Hepatic stellate cell (primary cell): Measurements from ENCODE around the gene DNAAF5.

Experiments
- DNase-seq: peaks from one replicate; pipeline ENCODE4 v3.0.0; 2011; ENCODE audit warnings: low spot score

DNAAF5 gene

GRCh38 chr7:768881-769504 is 42.5 kb downstream of the DNAAF5 start:
- no peak for DNase-seq

- no peak for DNase-seq
Measured at GRCh38 chr7:770336-770735, 43.8 kb downstream of the DNAAF5 start.

- DNase-seq, result no peak
Measured at GRCh38 chr7:770741-771166, 44.3 kb downstream of the DNAAF5 start.

- peak; percentile 34 for DNase-seq
Measured at GRCh38 chr7:771234-772004, 44.9 kb downstream of the DNAAF5 start.

GRCh38 chr7:772005-772294 is 45.5 kb downstream of the DNAAF5 start:
- DNase-seq, result no peak

- DNase-seq, result no peak
Measured at GRCh38 chr7:772392-772791, 45.9 kb downstream of the DNAAF5 start.

GRCh38 chr7:772861-773621 is 46.5 kb downstream of the DNAAF5 start:
- no peak for DNase-seq

GRCh38 chr7:773622-773915 is 47.1 kb downstream of the DNAAF5 start:
- no peak for DNase-seq

- DNase-seq, result peak; percentile 78
Measured at GRCh38 chr7:774161-775109, 47.9 kb downstream of the DNAAF5 start.

- DNase-seq, result no peak
Measured at GRCh38 chr7:776381-776780, 49.9 kb downstream of the DNAAF5 start.

GRCh38 chr7:776992-777727 is 50.7 kb downstream of the DNAAF5 start:
- no peak for DNase-seq

- DNase-seq, result no peak
Measured at GRCh38 chr7:777728-778078, 51.2 kb downstream of the DNAAF5 start.

- DNase-seq, result no peak
Measured at GRCh38 chr7:778271-778967, 51.9 kb downstream of the DNAAF5 start.

- no peak for DNase-seq
Measured at GRCh38 chr7:778968-779451, 52.5 kb downstream of the DNAAF5 start.

- DNase-seq, result no peak
Measured at GRCh38 chr7:779480-779879, 53.0 kb downstream of the DNAAF5 start.

- no peak for DNase-seq
Measured at GRCh38 chr7:780081-780480, 53.6 kb downstream of the DNAAF5 start.

- DNase-seq, result no peak
Measured at GRCh38 chr7:780516-780915, 54.0 kb downstream of the DNAAF5 start.

GRCh38 chr7:781186-781849 is 54.8 kb downstream of the DNAAF5 start:
- DNase-seq, result no peak

GRCh38 chr7:781936-782529 is 55.5 kb downstream of the DNAAF5 start:
- DNase-seq, result no peak
